ENCODE data around the gene LSAMP.

- no peak for TF ChIP-seq CTCF (IDR thresholded peaks at IDR 0.05)
- TF ChIP-seq POLR2A (IDR thresholded peaks at IDR 0.05): no peak
- no peak for TF ChIP-seq POLR2AphosphoS5 (IDR thresholded peaks at IDR 0.05; ENCODE audit: insufficient read depth in 1 of 2, low read depth in 1 of 2)
Measured at GRCh38 chr3:116038968-116039650, 406.2 kb downstream of the LSAMP start.
